IMR-90 (cell line): ENCODE results near the gene CORO7. TPM values are rescaled to one million over a fixed set of nuclear protein-coding genes. Genes with fewer than 3 reads are reported as not detected.

Source experiments
- ATAC-seq: fragments of 200-7000 bp; cut with Tn5 transposase; 2 replicates; pipeline ENCODE4 v1.9.1; 2020; ENCODE audit warnings: low read depth, mild to moderate bottlenecking, moderate library complexity
- BruUV-seq: library from RNA; stranded (reverse); fragments of 400-500 nt; replicated peaks from 2 replicates; lab custom pipeline; 2021; lab: Mats Ljungman, UMichigan
- CTCF ChIA-PET: fragments of 300-600 bp; formaldehyde crosslinking; extraction: SDS; loops from one replicate; lab custom pipeline; 2021; ENCODE audit warnings: antibody characterized with exemption; lab: Yijun Ruan, JAX
- POLR2A ChIA-PET: fragments of 300-600 bp; sonication (Branson Sonifier 250); formaldehyde crosslinking; loops from one replicate; lab custom pipeline; 2022; ENCODE audit warnings: antibody characterized with exemption; ENCODE audit not compliant: unreplicated experiment; lab: Charles Lee
- DNase-seq: peaks from one replicate; pipeline ENCODE4 v3.0.0; 2013
- H2AFZ ChIP-seq: replicated peaks from 2 replicates; pipeline ENCODE3; 2013; ENCODE audit warnings: low read length, mild to moderate bottlenecking; ENCODE audit not compliant: poor library complexity
- H2AK5ac ChIP-seq: 2 replicates; pipeline ENCODE4 v1.6.1; 2013; ENCODE audit warnings: low read depth, low read length, inconsistent platforms
- H2AK9ac ChIP-seq: replicated peaks from 2 replicates; pipeline ENCODE3; 2013; ENCODE audit warnings: mild to moderate bottlenecking, low read depth, low read length, moderate library complexity; ENCODE audit not compliant: poor library complexity
- H2BK120ac ChIP-seq: 2 replicates; pipeline ENCODE4 v1.6.1; 2013; ENCODE audit warnings: low read depth, low read length, inconsistent platforms
- H2BK15ac ChIP-seq: 3 replicates; pipeline ENCODE4 v1.6.1; 2013; ENCODE audit warnings: low read depth, low read length, inconsistent platforms
- H2BK20ac ChIP-seq: 2 replicates; pipeline ENCODE4 v1.6.1; 2013; ENCODE audit warnings: low read depth, mild to moderate bottlenecking, inconsistent platforms, low read length, moderate library complexity
- H2BK5ac ChIP-seq: 2 replicates; pipeline ENCODE4 v1.6.1; 2013; ENCODE audit warnings: mild to moderate bottlenecking, low read depth, low read length, inconsistent platforms; ENCODE audit not compliant: poor library complexity, severe bottlenecking
- H3K14ac ChIP-seq: replicated peaks from 2 replicates; pipeline ENCODE4 v1.6.1; 2013; ENCODE audit warnings: low read depth, low read length, inconsistent platforms
- H3K18ac ChIP-seq: 2 replicates; pipeline ENCODE4 v1.6.1; 2013; ENCODE audit warnings: low read depth, low read length, control low read depth
- H3K23ac ChIP-seq: 2 replicates; pipeline ENCODE4 v1.6.1; 2013; ENCODE audit warnings: low read depth, low read length, inconsistent platforms
- H3K27ac ChIP-seq: 2 replicates; pipeline ENCODE4 v1.5.1; 2013; ENCODE audit warnings: mild to moderate bottlenecking, control low read depth, low read length; ENCODE audit not compliant: insufficient read depth
- H3K27me3 ChIP-seq: 2 replicates; pipeline ENCODE4 v1.6.1; 2013; ENCODE audit warnings: low read length; ENCODE audit not compliant: control insufficient read depth, insufficient read depth
- H3K36me3 ChIP-seq: 2 replicates; pipeline ENCODE4 v1.6.1; 2013; ENCODE audit warnings: low read length, mixed read lengths; ENCODE audit not compliant: control insufficient read depth, insufficient read depth
- H3K4ac ChIP-seq: 2 replicates; pipeline ENCODE4 v1.6.1; 2013; ENCODE audit warnings: low read depth, low read length, inconsistent platforms
- H3K4me1 ChIP-seq: 2 replicates; pipeline ENCODE4 v1.6.1; 2013; ENCODE audit warnings: low read length, mixed read lengths; ENCODE audit not compliant: control insufficient read depth, insufficient read depth
- H3K4me2 ChIP-seq: 2 replicates; pipeline ENCODE4 v1.6.1; 2013; ENCODE audit warnings: low read depth, mild to moderate bottlenecking, control low read depth, low read length, moderate library complexity
- H3K4me3 ChIP-seq: 2 replicates; pipeline ENCODE4 v1.5.1; 2013; ENCODE audit warnings: low read depth, mild to moderate bottlenecking, control low read depth, low read length, moderate library complexity; ENCODE audit not compliant: insufficient read depth
- H3K56ac ChIP-seq: 2 replicates; pipeline ENCODE4 v1.6.1; 2013; ENCODE audit warnings: low read length, inconsistent platforms; ENCODE audit not compliant: insufficient read depth; ENCODE audit errors: extremely low read depth
- H3K79me1 ChIP-seq, 2 experiments: 2 replicates each; pipeline ENCODE4 v1.6.1; 2013; ENCODE audit warnings: low read length in 2 of 2, inconsistent platforms in 1 of 2, low read depth in 1 of 2
- H3K9ac ChIP-seq: 2 replicates; pipeline ENCODE4 v1.6.1; 2013; ENCODE audit warnings: low read depth, low read length, control low read depth
- H3K9me1 ChIP-seq: 2 replicates; pipeline ENCODE4 v1.6.1; 2013; ENCODE audit warnings: low read length, inconsistent platforms; ENCODE audit not compliant: insufficient read depth
- H3K9me3 ChIP-seq: 2 replicates; pipeline ENCODE4 v1.6.1; 2013; ENCODE audit warnings: low read length; ENCODE audit not compliant: control insufficient read depth, insufficient read depth
- H4K20me1 ChIP-seq: 2 replicates; pipeline ENCODE4 v1.6.1; 2013; ENCODE audit warnings: low read length, inconsistent platforms; ENCODE audit not compliant: insufficient read depth
- H4K5ac ChIP-seq: 2 replicates; pipeline ENCODE4 v1.6.1; 2013; ENCODE audit warnings: mild to moderate bottlenecking, low read depth, low read length, control low read depth
- H4K8ac ChIP-seq, 2 experiments: 2 replicates each; pipeline ENCODE4 v1.6.1; 2013; ENCODE audit warnings: low read depth in 2 of 2, low read length in 2 of 2, control low read depth in 1 of 2, inconsistent platforms in 1 of 2
- H4K91ac ChIP-seq: 2 replicates; pipeline ENCODE4 v1.6.1; 2013; ENCODE audit warnings: low read depth, low read length, inconsistent platforms; ENCODE audit not compliant: insufficient read depth
- MAZ ChIP-seq: IDR thresholded peaks from 2 replicates; pipeline ENCODE4 v1.6.1; 2012; ENCODE audit warnings: low read depth, mild to moderate bottlenecking, low read length, improper control_type of control experiment, moderate library complexity, borderline replicate concordance
- MXI1 ChIP-seq: IDR thresholded peaks from 2 replicates; pipeline ENCODE4 v1.6.1; 2012; ENCODE audit warnings: low read depth, mild to moderate bottlenecking, low read length, moderate library complexity, borderline replicate concordance
- RAD21 ChIP-seq: IDR thresholded peaks from 2 replicates; pipeline ENCODE4 v1.6.1; 2012; ENCODE audit warnings: low read length, improper control_type of control experiment
- WGBS, 2 experiments: methylation state at CpG; one replicate each; pipeline versions ENCODE4 v1.1.5 to v1.1.7; 2013; ENCODE audit warnings: missing lambda C conversion rate in 2 of 2; ENCODE audit not compliant: insufficient read length in 1 of 2; ENCODE audit errors: extremely low coverage in 2 of 2; 5-methylcytosine and 5-hydroxymethylcytosine counted together
- dilution Hi-C: fragments of 300-500 bp; cut with HindIII; formaldehyde crosslinking; loops from one replicate; pipeline ENCODE4 v1.14.3; 2018; ENCODE audit warnings: low sequenced_read_pairs; ENCODE audit not compliant: unreplicated experiment
- in situ Hi-C: fragments of 300-500 bp; cut with MboI; formaldehyde crosslinking; loops from 3 replicates; pipeline ENCODE4 v1.14.3; 2019; ENCODE audit warnings: low sequenced_read_pairs, inconsistent platforms, mixed read lengths
- intact Hi-C: fragments of 100-400 bp; cut with micrococcal nuclease; formaldehyde crosslinking; loops from 2 replicates; pipeline ENCODE4 v1.10.0; 2022
- polyA plus RNA-seq, 3 experiments: library from polyadenylated mRNA; depleted of rRNA; stranded (reverse); fragments of >200 nt; gene quantifications; 2 replicates each; pipeline ENCODE4 v1.2.3, GENCODE V29; 2012; ENCODE audit warnings: low replicate concordance in 1 of 3
- total RNA-seq: library from RNA; depleted of rRNA; stranded (reverse); fragments of >200 nt; gene quantifications from 2 replicates; pipeline ENCODE4 v1.2.3, GENCODE V29; 2012

CORO7 gene
- total and polyA plus RNA-seq, 2 of the 4 experiments (the other 2 are of a cell fraction) = 6.3 to 26.7 TPM

GRCh38 chr16:4382795-4383357 is 33.5 kb downstream of the CORO7 start:
- H3K4me3 ChIP-seq = no peak overlapping the region
- no peak overlapping the region for H3K4me2 ChIP-seq
- H3K18ac ChIP-seq = no peak overlapping the region
- no peak for TF ChIP-seq MAZ
- TF ChIP-seq RAD21 = no peak
- TF ChIP-seq MXI1 = no peak
- H4K91ac ChIP-seq = no peak overlapping the region
- in situ Hi-C loops (no loop called here), dilution Hi-C loops (no loop called here), intact Hi-C loops (no loop called here)
- H3K27me3 ChIP-seq = no peaks in the 10 kb centered on the region
- H3K9ac ChIP-seq = no peak overlapping the region
- peaks cover 93% of the 10 kb centered on the region for H4K20me1 ChIP-seq
- H3K27ac ChIP-seq = no peak overlapping the region
- H3K4me1 ChIP-seq = peaks cover 30% of the 10 kb centered on the region
- H4K8ac ChIP-seq = no peak overlapping the region
- H2BK5ac ChIP-seq = no peak overlapping the region
- H3K9me1 ChIP-seq = peaks cover 14% of the 10 kb centered on the region
- H3K4ac ChIP-seq = no peak overlapping the region
- peaks cover 50% of the 10 kb centered on the region for H3K36me3 ChIP-seq
- ChIA-PET CTCF (no interaction called here), POLR2A (no interaction called here)
- BruUV-seq = TSS peak; percentile 68
- no peak overlapping the region for H2AK5ac ChIP-seq
- no peak overlapping the region for H3K14ac ChIP-seq
- no peak overlapping the region for H2AFZ ChIP-seq
- H2AK9ac ChIP-seq = no peak overlapping the region
- H2BK20ac ChIP-seq = no peak overlapping the region
- H4K5ac ChIP-seq = no peak overlapping the region
- WGBS, 2 experiments = 90% methylated on average over 2 of the region's 21 CpGs; no CpG with 5 or more reads in 1 of the 2 experiments
- H3K56ac ChIP-seq = no peak overlapping the region
- H2BK15ac ChIP-seq = no peak overlapping the region
- no peak overlapping the region for H2BK120ac ChIP-seq
- no peak overlapping the region for H3K23ac ChIP-seq
- H3K9me3 ChIP-seq = no peaks in the 10 kb centered on the region
- H3K79me1 ChIP-seq = peaks cover 0 to 91% of the 10 kb centered on the region in 2 experiments; a peak in 3 of 4 replicates
- DNase-seq = no peak
- no peak for ATAC-seq
